ENCODE results near the gene PCBP3. TPM values are rescaled to one million over a fixed set of nuclear protein-coding genes. Genes with fewer than 3 reads are reported as not detected.

Gene PCBP3
- total RNA-seq, 2 donors from 2014 or later, result 0.77 to 17.2 TPM

DNA sequence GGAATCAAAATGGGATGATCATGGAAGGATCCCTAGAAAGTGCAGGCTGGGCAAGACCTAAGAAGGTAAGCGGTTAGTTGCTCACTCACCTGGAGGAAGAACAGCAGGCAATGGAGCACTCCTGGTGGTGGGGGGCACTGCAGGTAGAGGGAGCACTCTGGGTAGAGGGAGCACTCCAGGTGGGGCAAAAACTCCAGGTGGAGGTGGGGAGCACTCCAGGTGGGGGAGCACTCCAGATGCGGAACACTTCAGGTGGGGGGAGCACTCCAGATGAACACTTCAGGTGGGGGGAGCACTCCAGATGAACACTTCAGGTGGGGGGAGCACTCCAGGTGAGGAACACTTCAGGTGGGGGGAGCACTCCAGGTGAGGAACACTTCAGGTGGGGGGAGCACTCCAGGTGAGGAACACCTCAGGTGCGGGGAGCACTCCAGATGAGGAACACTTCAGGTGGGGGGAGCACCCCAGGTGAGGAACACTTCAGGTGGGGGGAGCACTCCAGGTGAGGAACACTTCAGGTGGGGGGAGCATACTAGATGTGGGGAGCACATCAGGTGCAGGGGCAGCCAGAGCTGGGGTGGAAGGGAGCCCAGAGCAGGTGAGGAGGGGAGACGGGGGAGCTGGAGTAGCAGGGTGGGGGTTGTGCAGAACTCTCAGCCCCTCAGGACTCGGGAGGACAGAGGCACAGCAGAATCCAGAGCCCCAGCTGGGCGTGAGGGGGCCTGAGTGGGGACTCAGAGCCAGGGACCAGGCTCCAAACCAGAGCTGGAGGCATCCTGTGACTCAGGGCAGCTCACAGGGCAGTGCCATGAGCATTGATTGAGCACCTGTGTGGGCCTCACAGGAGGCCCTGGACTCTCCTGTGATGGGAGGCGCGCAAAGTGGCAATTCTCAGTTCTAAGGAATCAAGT, 300.4 kb downstream of the PCBP3 start:
- H3K27me3 ChIP-seq (replicated peaks; ENCODE audit: insufficient read depth), result no peaks in the 10 kb centered on the region
- DNase-seq (ENCODE audit: low spot score), result no peak
- no peak for TF ChIP-seq POLR2A (IDR thresholded peaks at IDR 0.05)
- no peak for TF ChIP-seq POLR2AphosphoS5 (IDR thresholded peaks at IDR 0.05)
- TF ChIP-seq, protein P1, sequence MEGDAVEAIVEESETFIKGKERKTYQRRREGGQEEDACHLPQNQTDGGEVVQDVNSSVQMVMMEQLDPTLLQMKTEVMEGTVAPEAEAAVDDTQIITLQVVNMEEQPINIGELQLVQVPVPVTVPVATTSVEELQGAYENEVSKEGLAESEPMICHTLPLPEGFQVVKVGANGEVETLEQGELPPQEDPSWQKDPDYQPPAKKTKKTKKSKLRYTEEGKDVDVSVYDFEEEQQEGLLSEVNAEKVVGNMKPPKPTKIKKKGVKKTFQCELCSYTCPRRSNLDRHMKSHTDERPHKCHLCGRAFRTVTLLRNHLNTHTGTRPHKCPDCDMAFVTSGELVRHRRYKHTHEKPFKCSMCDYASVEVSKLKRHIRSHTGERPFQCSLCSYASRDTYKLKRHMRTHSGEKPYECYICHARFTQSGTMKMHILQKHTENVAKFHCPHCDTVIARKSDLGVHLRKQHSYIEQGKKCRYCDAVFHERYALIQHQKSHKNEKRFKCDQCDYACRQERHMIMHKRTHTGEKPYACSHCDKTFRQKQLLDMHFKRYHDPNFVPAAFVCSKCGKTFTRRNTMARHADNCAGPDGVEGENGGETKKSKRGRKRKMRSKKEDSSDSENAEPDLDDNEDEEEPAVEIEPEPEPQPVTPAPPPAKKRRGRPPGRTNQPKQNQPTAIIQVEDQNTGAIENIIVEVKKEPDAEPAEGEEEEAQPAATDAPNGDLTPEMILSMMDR (IDR thresholded peaks at IDR 0.05), result no peak
- no peaks in the 10 kb centered on the region for H3K36me3 ChIP-seq
- no peak overlapping the region for H3K4me3 ChIP-seq
- intact Hi-C loops (cut with DNase I), result no loop called here
- H3K27ac ChIP-seq, result no peak overlapping the region
- H3K9me3 ChIP-seq, result no peaks in the 10 kb centered on the region
- no peaks in the 10 kb centered on the region for H3K4me1 ChIP-seq (replicated peaks)
- 94% methylated on average over 8 of the region's 8 CpGs for WGBS

DNA sequence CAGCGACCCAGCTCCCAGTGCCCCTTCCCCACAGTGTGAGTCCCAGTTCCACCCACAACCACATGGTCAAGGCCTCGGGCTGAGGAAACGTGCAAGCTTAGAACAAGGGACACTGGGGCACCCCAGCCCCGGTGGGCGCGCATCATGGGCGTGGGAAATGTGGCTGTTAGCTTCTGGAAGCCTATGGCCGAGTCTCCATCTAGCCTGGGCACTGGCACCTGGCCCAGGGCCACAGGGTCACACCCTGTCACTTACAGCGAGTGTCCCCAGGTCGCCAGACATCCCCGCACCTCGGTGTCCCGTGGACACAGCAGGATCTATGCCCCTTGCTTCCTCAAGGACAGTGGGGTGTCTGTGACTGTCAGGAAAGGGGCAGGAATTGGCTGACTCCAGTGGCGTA, 301.1 kb downstream of the PCBP3 start:
- 95% methylated on average over 14 of the region's 14 CpGs for WGBS

DNA sequence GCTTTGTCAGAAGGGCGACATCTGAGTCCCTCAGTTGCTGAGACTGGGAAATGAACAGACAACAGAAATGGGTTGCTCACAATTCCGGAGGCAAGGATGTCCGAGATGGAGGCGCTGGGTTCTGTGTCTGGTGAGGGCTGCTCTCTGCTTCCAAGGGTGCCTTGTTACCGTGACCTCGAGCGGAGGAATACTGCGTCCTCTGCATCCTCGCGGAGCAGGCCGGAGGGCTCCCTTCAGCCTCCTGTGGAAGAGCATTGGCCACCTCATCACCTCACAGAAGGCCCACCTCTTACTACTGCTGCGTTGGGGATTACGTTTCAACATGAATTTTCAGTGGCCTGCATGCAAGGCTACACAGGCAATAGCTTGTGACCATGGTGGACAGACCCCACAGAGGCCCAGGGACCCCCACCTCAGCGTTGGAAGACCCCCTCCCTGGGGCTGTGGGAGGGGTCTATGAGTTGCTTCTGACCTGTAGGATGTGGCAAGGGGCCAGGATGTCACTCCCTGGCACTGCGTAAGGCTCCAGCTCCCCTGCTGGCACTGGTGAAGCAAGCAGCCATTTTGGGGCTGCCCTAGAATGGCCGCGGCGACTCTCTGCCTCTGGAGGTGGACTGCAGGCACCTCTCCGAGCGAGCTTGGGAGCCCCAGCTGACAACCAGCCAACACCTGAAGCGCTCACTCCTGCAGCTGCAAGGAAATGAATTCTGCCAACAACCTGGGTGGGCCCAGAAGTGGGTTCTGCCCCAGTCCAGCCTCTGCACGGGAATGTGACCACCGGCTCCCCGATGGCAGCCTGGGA, 301.7 kb downstream of the PCBP3 start:
- H3K27me3 ChIP-seq (replicated peaks; ENCODE audit: insufficient read depth), result no peaks in the 10 kb centered on the region
- intact Hi-C loops (cut with DNase I), result no loop called here
- no peaks in the 10 kb centered on the region for H3K9me3 ChIP-seq
- H3K4me3 ChIP-seq, result no peak overlapping the region
- no peaks in the 10 kb centered on the region for H3K4me1 ChIP-seq (replicated peaks)
- WGBS, result 89% methylated on average over 21 of the region's 24 CpGs
- no peaks in the 10 kb centered on the region for H3K36me3 ChIP-seq
- DNase-seq (ENCODE audit: low spot score), result no peak
- TF ChIP-seq, protein P1 (IDR thresholded peaks at IDR 0.05), result no peak
- TF ChIP-seq POLR2AphosphoS5 (IDR thresholded peaks at IDR 0.05) (no peak), POLR2A (IDR thresholded peaks at IDR 0.05) (no peak)
- no peak overlapping the region for H3K27ac ChIP-seq

More for the DNA sequence above, 301.1 kb downstream of the PCBP3 start:
- H3K4me3 ChIP-seq, result no peak overlapping the region
- H3K27me3 ChIP-seq (replicated peaks; ENCODE audit: insufficient read depth), result no peaks in the 10 kb centered on the region
- H3K27ac ChIP-seq, result no peak overlapping the region
- no peaks in the 10 kb centered on the region for H3K36me3 ChIP-seq
- TF ChIP-seq POLR2AphosphoS5 (IDR thresholded peaks at IDR 0.05) (no peak), POLR2A (IDR thresholded peaks at IDR 0.05) (no peak)
- TF ChIP-seq, protein P1 (IDR thresholded peaks at IDR 0.05), result no peak
- H3K4me1 ChIP-seq (replicated peaks), result no peaks in the 10 kb centered on the region
- no peaks in the 10 kb centered on the region for H3K9me3 ChIP-seq
- DNase-seq (ENCODE audit: low spot score), result no peak
- intact Hi-C loops (cut with DNase I), result no loop called here

DNA sequence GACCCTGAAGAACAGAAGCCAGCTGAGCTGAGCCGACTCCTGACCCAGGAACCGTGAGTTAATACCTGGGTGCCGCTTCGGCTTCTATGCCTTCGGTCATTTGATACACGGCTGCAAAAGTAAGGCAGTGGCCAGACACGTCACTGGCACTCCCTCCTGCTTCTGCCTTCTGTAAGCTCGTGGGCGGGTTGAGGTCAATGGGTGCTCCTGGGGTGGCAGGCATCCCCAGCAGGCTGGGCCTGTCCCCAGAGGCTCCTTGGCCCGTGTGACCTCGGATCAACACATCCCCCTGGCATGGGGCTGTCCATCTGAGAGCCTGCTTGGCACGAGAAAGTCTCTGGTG, 302.3 kb downstream of the PCBP3 start:
- 82% methylated on average over 9 of the region's 12 CpGs for WGBS
- no peak for TF ChIP-seq POLR2AphosphoS5 (IDR thresholded peaks at IDR 0.05)
- no peak for TF ChIP-seq POLR2A (IDR thresholded peaks at IDR 0.05)
- TF ChIP-seq, protein P1 (IDR thresholded peaks at IDR 0.05), result no peak
- DNase-seq (ENCODE audit: low spot score), result no peak

More for the DNA sequence above, 302.3 kb downstream of the PCBP3 start:
- Histone ChIP-seq H3K36me3 (no peaks in the 10 kb centered on the region), H3K4me1 (replicated peaks) (no peaks in the 10 kb centered on the region), H3K4me3 (no peak overlapping the region), H3K27me3 (replicated peaks; ENCODE audit: insufficient read depth) (no peaks in the 10 kb centered on the region), H3K27ac (no peak overlapping the region), H3K9me3 (no peaks in the 10 kb centered on the region)
- intact Hi-C loops (cut with DNase I), result no loop called here
